Heart right ventricle (tissue), 16 donors: ENCODE results near the gene PCDHB11. TPM values are rescaled to one million over a fixed set of nuclear protein-coding genes. Genes with fewer than 3 reads are reported as not detected.
"Not testable (repeated sequence)": the region's sequence is repeated elsewhere in the genome, so short reads cannot be mapped to it uniquely, and the experiment has no call there.

Experiments
- ATAC-seq, 8 donors: fragments of 200-7000 bp; cut with Tn5 transposase; one replicate each; pipeline ENCODE4 v1.9.1; 2020; ENCODE audit warnings: mild to moderate bottlenecking in 8 of 8, moderate library complexity in 8 of 8, moderate number of reproducible peaks in 1 of 8
- DNase-seq, 2 donors: peaks; one replicate each; pipeline ENCODE4 v3.0.0-alpha.2; 2020
- H3K27ac ChIP-seq, 10 donors: fragments of 200-600 bp; sonication (generic) in 2 of 10; one replicate each; pipeline versions ENCODE4 v1.5.0 to v1.8.0; 2020 to 2022; ENCODE audit warnings: mild to moderate bottlenecking in 3 of 10
- H3K27me3 ChIP-seq, 7 donors: fragments of 200-600 bp; one replicate each; pipeline ENCODE4 v1.8.0; 2021 to 2022; ENCODE audit warnings: mild to moderate bottlenecking in 2 of 7
- H3K36me3 ChIP-seq, 9 donors: fragments of 200-600 bp; sonication (generic) in 1 of 9; one replicate each; pipeline versions ENCODE4 v1.5.0 to v1.8.0; 2020 to 2022; ENCODE audit warnings: mild to moderate bottlenecking in 2 of 9
- H3K4me1 ChIP-seq, 9 donors: fragments of 200-600 bp; sonication (generic) in 1 of 9; one replicate each; pipeline versions ENCODE4 v1.5.0 to v1.8.0; 2020 to 2022; ENCODE audit warnings: mild to moderate bottlenecking in 4 of 9
- H3K4me3 ChIP-seq, 10 donors: fragments of 200-600 bp; sonication (generic) in 2 of 10; one replicate each; pipeline versions ENCODE4 v1.5.0 to v1.8.0; 2020 to 2022; ENCODE audit warnings: mild to moderate bottlenecking in 7 of 10, moderate library complexity in 2 of 10
- H3K9me3 ChIP-seq, 11 donors: fragments of 200-600 bp in 10 of 11; sonication (generic) in 2 of 11; one replicate each; pipeline versions ENCODE4 v1.5.0 to v1.8.0; 2013 to 2022; ENCODE audit warnings: mild to moderate bottlenecking in 2 of 11, control low read depth in 1 of 11, moderate library complexity in 1 of 11
- CTCF ChIP-seq, 9 donors: fragments of 200-600 bp; sonication (generic) in 2 of 9; IDR thresholded peaks; one replicate each; pipeline versions ENCODE4 v1.5.0 to v1.8.0; 2021 to 2022; ENCODE audit warnings: antibody characterized with exemption in 9 of 9, mild to moderate bottlenecking in 5 of 9, moderate library complexity in 1 of 9
- WGBS, 2 donors: extraction: QIAGEN DNeasy Blood & Tissue Kit; methylation state at CpG; one replicate each; pipeline ENCODE4 v1.1.7; 2013; ENCODE audit warnings: inconsistent platforms in 1 of 2; 5-methylcytosine and 5-hydroxymethylcytosine counted together
- intact Hi-C, 10 donors: fragments of 100-400 bp; cut with DNase I; formaldehyde crosslinking; loops; one replicate each; pipeline versions ENCODE4 v1.11.1 to v1.14.2; 2022
- polyA plus RNA-seq, 2 donors: library from polyadenylated mRNA; stranded (reverse); fragments of 200-250 nt; gene quantifications; one replicate each; pipeline ENCODE4 v1.2.3, GENCODE V29; 2013
- total RNA-seq, 10 donors: library from RNA; stranded (reverse); fragmentation: NEBNext Ultra II Directional in 3 of 10; extraction: Animal tissue kit (Norgen Biotek cat#: 25700) in 3 of 10; gene quantifications; one replicate each; pipeline versions ENCODE4 v1.2.1 to v1.2.4, GENCODE V29; 2021 to 2023
- donor health status: Arrhythmogenic right ventricular cardiomyopathy.
- donor health status: ischemic (EF 13 %, LVEDD 7.1; RV severe dilation, severe dysfunction).
- donor health status: healthy with polysubstance abuse.
- donor health status: DM: no; HTN: yes; CAD: no.
- donor health status: DM: no; HTN: no; CAD: no.
- donor health status: ischemic (EF 25% LVEDD 6.9; RV normal size, moderate dysfunction).
- donor health status: ischemic (EF 25% LVEDD 5.7; RV mildly dilated, moderate dysfunction).
- donor health status: healthy.
- donor health status: DM: yes; HTN: yes; CAD: no.
- donor health status: Ischemic cardiomyopathy.
- donor health status: ischemic (EF 35%, LVEDD 5.7; RV mildly dilated, moderate dysfunction).
- donor health status: nonischemic (EF 11% LVEDD 7.7; RV severe dilation, severe dysfunction).
- donor health status: DM: yes; HTN: yes; CAD: no.
- donor health status: PGD.
- donor health status: ischemic (EF 29% LVEDD 5.4; RV normal size, mild dysfunction).
- donor health status: nonischemic (EF 23%, LVEDD 6.1; RV moderate dilation, normal function).

The PCDHB11 gene
- total and polyA plus RNA-seq, 12 donors = 0.26 to 2.8 (median 1.3) TPM

DNA sequence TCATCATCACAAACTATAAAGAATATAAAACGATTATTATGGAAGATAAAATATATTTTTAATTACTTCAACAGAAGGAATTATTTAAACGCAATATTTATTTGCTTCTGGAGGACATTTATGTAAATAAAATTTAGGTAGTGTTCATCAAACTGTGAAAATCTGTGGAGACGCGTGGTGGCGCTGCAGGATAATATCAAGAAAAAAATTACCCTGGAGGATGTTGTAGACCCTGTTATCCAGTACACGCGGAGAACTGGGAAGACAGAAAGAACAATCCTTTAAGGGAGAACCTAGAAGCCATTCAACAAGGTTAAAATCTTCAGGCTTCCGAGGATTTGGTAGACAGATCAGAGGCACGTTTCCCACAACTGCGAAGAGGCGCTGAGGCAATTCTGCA is 9.1 kb downstream of the PCDHB11 start, which contains the start of gene PCDHB12:
TSS of gene PCDHB12 (plus strand) at position 242 of the 400 bp plus-strand sequence. CDS start 189 bp downstream, outside the sequence.
- Histone ChIP-seq H3K36me3 (peaks cover 0 to 33% (median 0%) of the 10 kb centered on the region in 9 donors), H3K4me1 (peaks cover 0 to 1% (median 0%) of the 10 kb centered on the region in 9 donors), H3K4me3 (peak within 1 kb of the TSS in 6 of 10 donors; percentile 12 to 34 (median 26)), H3K9me3 (peaks cover 0 to 99% (median 39%) of the 10 kb centered on the region in 11 donors), H3K27me3 (peaks cover 0 to 51% (median 15%) of the 10 kb centered on the region in 7 donors), H3K27ac (no peak within 1 kb of the TSS)
- TF ChIP-seq CTCF (IDR thresholded peaks at IDR 0.05) = peak in 7 of 9 donors; percentile 21 to 50 (median 32)
- intact Hi-C loops = loop anchor here in 1 of 10 donors (10.0 kb wide), 1 partner anchor 116 kb away; the partner anchor contains the start of gene TAF7
- WGBS, 2 donors = 18% methylated on average over 11 of the region's 11 CpGs
- DNase-seq (no peak), ATAC-seq (no peak)

- H3K27me3 ChIP-seq = peaks cover 0 to 40% (median 13%) of the 10 kb centered on the region in 7 donors
- not testable (repeated sequence) for H3K4me3 ChIP-seq, H3K27ac ChIP-seq, ATAC-seq, H3K4me1 ChIP-seq, DNase-seq
- 31 to 32% methylated on average over 34 to 39 of the region's 39 CpGs for WGBS, 2 donors
- H3K9me3 ChIP-seq = peaks cover 0 to 95% (median 37%) of the 10 kb centered on the region in 11 donors
- intact Hi-C loops = loop anchor here in 4 of 10 donors (10.0 kb wide), 2 partner anchors 205 to 355 kb away; partner anchors contain the start of genes PCDHGA10 (in 1 of the 4) and PCDHGB7 (in 1 of the 4)
- H3K36me3 ChIP-seq = peaks cover 0 to 17% (median 0%) of the 10 kb centered on the region in 9 donors
These were observed 10.9 kb downstream of the PCDHB11 start for GRCh38 chr5:141210281-141210680.

GRCh38 chr5:141210849-141211248 is 11.4 kb downstream of the PCDHB11 start:
- not testable (repeated sequence) for H3K27ac ChIP-seq, ATAC-seq, H3K4me1 ChIP-seq, DNase-seq, H3K4me3 ChIP-seq
- Histone ChIP-seq H3K27me3 (peaks cover 0 to 36% (median 13%) of the 10 kb centered on the region in 7 donors), H3K9me3 (peaks cover 0 to 93% (median 34%) of the 10 kb centered on the region in 11 donors), H3K36me3 (peaks cover 0 to 11% (median 0%) of the 10 kb centered on the region in 9 donors)
- 21 to 27% methylated on average over 16 to 21 of the region's 27 CpGs for WGBS, 2 donors
- intact Hi-C loops = loop anchor here in 4 of 10 donors (10.0 kb wide), 2 partner anchors 204 to 354 kb away; partner anchors contain the start of genes PCDHGA10 (in 1 of the 4) and PCDHGB7 (in 1 of the 4)

DNA sequence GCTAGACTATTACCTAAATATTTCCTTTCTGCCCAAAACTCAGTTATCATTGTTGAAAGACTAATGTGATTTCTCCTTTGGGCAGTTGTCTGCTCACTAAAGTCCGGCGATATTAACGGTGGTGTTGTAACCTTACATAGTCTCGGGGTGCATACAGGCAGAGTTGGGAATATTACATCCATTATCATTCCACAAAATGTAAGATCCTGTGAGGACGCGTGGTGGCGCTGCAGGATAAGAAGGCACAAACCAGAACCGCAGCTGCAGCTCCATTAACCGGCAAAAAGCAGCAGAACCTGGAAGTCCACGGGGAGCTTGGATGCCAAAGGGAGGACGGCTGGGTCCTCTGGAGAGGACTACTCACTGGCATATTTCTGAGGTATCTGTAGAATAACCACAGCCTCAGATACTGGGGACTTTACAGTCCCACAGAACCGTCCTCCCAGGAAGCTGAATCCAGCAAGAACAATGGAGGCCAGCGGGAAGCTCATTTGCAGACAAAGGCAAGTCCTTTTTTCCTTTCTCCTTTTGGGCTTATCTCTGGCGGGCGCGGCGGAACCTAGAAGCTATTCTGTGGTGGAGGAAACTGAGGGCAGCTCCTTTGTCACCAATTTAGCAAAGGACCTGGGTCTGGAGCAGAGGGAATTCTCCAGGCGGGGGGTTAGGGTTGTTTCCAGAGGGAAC is 14.4 kb downstream of the PCDHB11 start, which contains the start of gene PCDHB13:
TSS of gene PCDHB13 (plus strand) at position 264 of the 684 bp plus-strand sequence. CDS start at position 469, 205 bp downstream.
- Histone ChIP-seq H3K27me3 (peaks cover 0 to 32% (median 10%) of the 10 kb centered on the region in 7 donors), H3K4me3 (peak within 1 kb of the TSS in 9 of 10 donors; percentile 16 to 46 (median 38)), H3K36me3 (peaks cover 0 to 18% (median 0%) of the 10 kb centered on the region in 9 donors), H3K27ac (peak within 1 kb of the TSS in 1 of 10 donors; percentile 34), H3K9me3 (peaks cover 0 to 93% (median 53%) of the 10 kb centered on the region in 11 donors)
- not testable (repeated sequence) for H3K4me1 ChIP-seq
- TF ChIP-seq CTCF (IDR thresholded peaks at IDR 0.05) = peak in 8 of 9 donors; percentile 13 to 61 (median 47)
- ATAC-seq (peak; percentile 49 to 91 (median 81)), DNase-seq (peak; percentile 42 to 58)
- WGBS, 2 donors = 4 to 12% methylated on average over 13 of the region's 18 CpGs
- intact Hi-C loops = loop anchor here in 4 of 10 donors (10.0 kb wide), 2 partner anchors 201 to 351 kb away; partner anchors contain the start of genes PCDHGA10 (in 1 of the 4) and PCDHGB7 (in 1 of the 4)

GRCh38 chr5:141214583-141214982 is 15.2 kb downstream of the PCDHB11 start:
- H3K36me3 ChIP-seq = peaks cover 0 to 26% (median 0%) of the 10 kb centered on the region in 9 donors
- peaks cover 0 to 93% (median 46%) of the 10 kb centered on the region in 11 donors for H3K9me3 ChIP-seq
- WGBS, 2 donors = 50 to 51% methylated on average over 10 of the region's 12 CpGs
- H3K27me3 ChIP-seq = peaks cover 0 to 25% (median 5%) of the 10 kb centered on the region in 7 donors
- peak overlapping the region in 2 of 10 donors; percentile 5 to 20 for H3K4me3 ChIP-seq
- not testable (repeated sequence) for H3K27ac ChIP-seq, DNase-seq, H3K4me1 ChIP-seq
- ATAC-seq = peak in 2 of 8 donors; percentile 39 to 44
- intact Hi-C loops = loop anchor here in 4 of 10 donors (10.0 kb wide), 2 partner anchors 200 to 350 kb away; partner anchors contain the start of genes PCDHGA10 (in 1 of the 4) and PCDHGB7 (in 1 of the 4)

DNA sequence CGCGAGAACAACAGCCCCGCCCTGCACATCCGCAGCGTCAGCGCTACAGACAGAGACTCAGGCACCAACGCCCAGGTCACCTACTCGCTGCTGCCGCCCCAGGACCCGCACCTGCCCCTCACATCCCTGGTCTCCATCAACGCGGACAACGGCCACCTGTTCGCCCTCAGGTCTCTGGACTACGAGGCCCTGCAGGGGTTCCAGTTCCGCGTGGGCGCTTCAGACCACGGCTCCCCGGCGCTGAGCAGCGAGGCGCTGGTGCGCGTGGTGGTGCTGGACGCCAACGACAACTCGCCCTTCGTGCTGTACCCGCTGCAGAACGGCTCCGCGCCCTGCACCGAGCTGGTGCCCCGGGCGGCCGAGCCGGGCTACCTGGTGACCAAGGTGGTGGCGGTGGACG is 16.1 kb downstream of the PCDHB11 start:
- Histone ChIP-seq H3K36me3 (peaks cover 0 to 29% (median 0%) of the 10 kb centered on the region in 9 donors), H3K9me3 (peaks cover 0 to 93% (median 45%) of the 10 kb centered on the region in 11 donors), H3K27me3 (peaks cover 0 to 19% (median 4%) of the 10 kb centered on the region in 7 donors)
- not testable (repeated sequence) for ATAC-seq, H3K27ac ChIP-seq, H3K4me1 ChIP-seq, H3K4me3 ChIP-seq, DNase-seq
- WGBS, 2 donors = 31% methylated on average over 28 to 34 of the region's 40 CpGs
- intact Hi-C loops = loop anchor here in 4 of 10 donors (10.0 kb wide), 2 partner anchors 199 to 349 kb away; partner anchors contain the start of genes PCDHGA10 (in 1 of the 4) and PCDHGB7 (in 1 of the 4)

DNA sequence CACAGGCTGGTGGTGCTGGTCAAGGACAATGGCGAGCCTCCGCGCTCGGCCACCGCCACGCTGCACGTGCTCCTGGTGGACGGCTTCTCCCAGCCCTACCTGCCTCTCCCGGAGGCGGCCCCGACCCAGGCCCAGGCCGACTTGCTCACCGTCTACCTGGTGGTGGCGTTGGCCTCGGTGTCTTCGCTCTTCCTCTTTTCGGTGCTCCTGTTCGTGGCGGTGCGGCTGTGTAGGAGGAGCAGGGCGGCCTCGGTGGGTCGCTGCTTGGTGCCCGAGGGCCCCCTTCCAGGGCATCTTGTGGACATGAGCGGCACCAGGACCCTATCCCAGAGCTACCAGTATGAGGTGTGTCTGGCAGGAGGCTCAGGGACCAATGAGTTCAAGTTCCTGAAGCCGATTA is 16.6 kb downstream of the PCDHB11 start:
- H3K27me3 ChIP-seq = peaks cover 0 to 16% (median under 1%) of the 10 kb centered on the region in 7 donors
- peaks cover 0 to 29% (median 0%) of the 10 kb centered on the region in 9 donors for H3K36me3 ChIP-seq
- H3K27ac ChIP-seq, H3K4me1 ChIP-seq, ATAC-seq, H3K4me3 ChIP-seq, DNase-seq: not testable (repeated sequence)
- WGBS, 2 donors = 24 to 34% methylated on average over 18 to 21 of the region's 26 CpGs
- intact Hi-C loops = loop anchor here in 4 of 10 donors (10.0 kb wide), 2 partner anchors 199 to 349 kb away; partner anchors contain the start of genes PCDHGA10 (in 1 of the 4) and PCDHGB7 (in 1 of the 4)
- H3K9me3 ChIP-seq = peaks cover 0 to 94% (median 50%) of the 10 kb centered on the region in 11 donors
